ENCODE measurements around the gene FNDC1.

The FNDC1 gene

DNA sequence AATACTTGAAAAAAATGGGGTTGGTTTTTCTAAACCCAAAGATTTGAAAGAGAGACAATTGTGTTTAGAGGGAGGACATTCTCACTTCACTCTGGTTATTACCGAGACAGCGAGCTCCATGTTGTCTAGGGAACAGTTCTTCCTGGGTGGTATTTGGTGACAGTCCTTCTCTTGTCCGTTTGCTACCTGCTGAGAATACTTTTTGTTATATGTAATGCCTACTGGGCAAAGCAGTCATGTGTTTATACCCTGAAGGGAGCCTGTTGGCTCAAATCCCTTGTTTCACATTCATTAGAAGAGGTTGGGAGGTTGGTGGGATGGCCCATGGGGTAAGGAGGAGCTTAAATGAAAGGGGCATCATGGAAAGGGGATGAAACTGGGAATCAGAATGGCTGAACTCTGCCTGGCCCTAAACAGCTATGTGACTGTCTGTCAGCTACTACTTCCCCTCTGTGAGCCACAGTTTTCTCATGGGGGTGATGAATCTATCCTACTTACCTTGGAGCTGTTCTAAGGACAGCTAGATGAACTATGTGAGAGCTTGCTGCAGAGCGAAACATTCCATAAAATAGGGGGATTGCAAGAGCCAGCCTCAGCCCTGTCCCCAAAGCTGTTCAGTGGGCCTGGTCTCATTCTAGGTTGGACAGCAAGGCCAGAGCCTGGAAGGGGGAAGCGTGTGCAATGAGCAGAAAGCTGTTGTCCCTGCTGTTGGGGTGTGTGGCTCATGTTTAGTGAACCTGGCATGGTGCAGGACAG is 43.5 kb downstream of the FNDC1 start:
- Mint-ChIP-seq H3K27me3 (peaks cover 18% of the 10 kb centered on the region), H3K9me3 (no peaks in the 10 kb centered on the region), H3K4me1 (no peaks in the 10 kb centered on the region), H3K4me3 (no peak overlapping the region), H3K27ac (peak overlapping the region in 1 of 2 donors; percentile 23)
- DNase-seq = no peak
- no peak for ATAC-seq

DNA sequence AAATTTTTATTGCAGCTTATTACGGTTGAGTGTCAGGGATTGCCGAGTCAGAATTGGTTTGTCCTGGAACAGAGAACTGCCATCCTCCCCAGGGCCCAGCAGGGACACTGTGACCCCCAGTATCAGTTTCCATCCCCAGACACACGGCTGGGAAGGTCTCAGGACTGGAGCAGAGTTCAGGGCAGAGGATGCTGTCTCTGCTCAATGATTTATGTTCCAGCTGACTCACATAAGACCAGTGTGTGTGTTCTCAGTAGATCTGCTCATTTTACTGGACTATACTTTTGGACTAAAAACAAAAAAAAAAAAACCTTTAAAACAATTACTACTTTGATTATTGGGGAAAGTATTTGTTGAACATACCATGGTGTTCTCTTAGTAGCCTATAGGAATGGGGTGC is 44.2 kb downstream of the FNDC1 start:
- DNase-seq (no peak), ATAC-seq (no peak)
- Mint-ChIP-seq H3K27me3 (peaks cover 25% of the 10 kb centered on the region), H3K4me3 (no peak overlapping the region), H3K9me3 (no peaks in the 10 kb centered on the region), H3K27ac (no peak overlapping the region), H3K4me1 (no peaks in the 10 kb centered on the region)

DNA sequence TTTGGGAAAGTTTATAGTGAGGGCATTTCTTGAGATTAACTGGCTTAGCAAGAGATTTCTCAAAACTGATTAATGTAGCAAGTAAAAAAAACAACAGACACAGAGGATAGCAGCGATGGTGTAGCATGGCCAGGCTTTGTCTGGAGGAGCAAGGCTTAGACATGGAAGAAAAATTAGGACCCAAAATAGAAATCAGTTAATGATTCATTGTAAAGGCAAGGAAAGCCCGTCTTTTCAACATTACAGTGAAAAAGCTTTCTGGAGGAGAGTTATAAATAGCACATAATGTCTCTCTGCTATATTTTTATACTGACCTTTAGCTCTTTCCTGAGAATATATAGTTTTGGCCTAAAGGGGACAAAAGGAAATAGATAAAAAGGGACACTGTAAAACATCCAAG is 45.1 kb downstream of the FNDC1 start:
- DNase-seq (no peak), ATAC-seq (no peak)
- H3K9me3 Mint-ChIP-seq = no peaks in the 10 kb centered on the region
- H3K4me3 Mint-ChIP-seq = no peak overlapping the region
- H3K4me1 Mint-ChIP-seq = no peaks in the 10 kb centered on the region
- H3K27ac Mint-ChIP-seq = no peak overlapping the region
- peaks cover 33% of the 10 kb centered on the region for H3K27me3 Mint-ChIP-seq

DNA sequence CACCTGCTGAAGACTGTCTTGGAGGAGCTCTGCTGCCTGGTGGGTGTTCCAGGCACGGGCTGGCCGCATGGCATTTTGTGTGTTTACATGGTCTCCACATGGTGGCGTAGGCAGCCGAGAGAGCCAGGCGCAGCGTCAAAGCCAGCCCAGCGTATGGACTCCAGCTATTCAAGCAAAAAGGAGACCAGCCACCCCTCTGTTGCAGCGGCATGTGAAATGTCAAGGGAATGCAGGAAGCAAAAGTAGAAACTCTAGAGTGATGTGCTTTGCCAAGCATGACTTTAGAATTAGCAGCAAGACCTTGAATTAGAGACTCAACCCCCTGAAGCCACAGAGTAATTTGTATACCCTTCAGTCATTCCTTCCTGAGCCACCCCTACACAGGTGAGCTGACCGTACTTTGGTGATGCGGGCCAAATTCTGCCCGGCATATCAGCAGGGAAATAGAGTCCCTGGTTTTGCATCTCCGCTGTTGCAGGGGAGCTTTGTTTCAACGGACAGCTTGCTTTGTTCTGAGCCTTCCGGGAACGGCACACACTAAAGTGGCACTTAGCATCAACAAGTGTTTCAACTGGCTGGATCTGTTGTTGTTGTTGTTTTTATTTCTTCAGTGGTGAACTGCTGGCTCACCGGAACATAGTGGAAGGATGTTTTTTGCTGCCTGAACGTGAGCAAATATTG is 48.5 kb downstream of the FNDC1 start:
- Mint-ChIP-seq H3K9me3 (no peaks in the 10 kb centered on the region), H3K4me1 (peaks cover 5% of the 10 kb centered on the region), H3K27me3 (peaks cover 53% of the 10 kb centered on the region), H3K27ac (no peak overlapping the region), H3K4me3 (no peak overlapping the region)
- DNase-seq = peak; percentile 16 to 18
- no peak for ATAC-seq

DNA sequence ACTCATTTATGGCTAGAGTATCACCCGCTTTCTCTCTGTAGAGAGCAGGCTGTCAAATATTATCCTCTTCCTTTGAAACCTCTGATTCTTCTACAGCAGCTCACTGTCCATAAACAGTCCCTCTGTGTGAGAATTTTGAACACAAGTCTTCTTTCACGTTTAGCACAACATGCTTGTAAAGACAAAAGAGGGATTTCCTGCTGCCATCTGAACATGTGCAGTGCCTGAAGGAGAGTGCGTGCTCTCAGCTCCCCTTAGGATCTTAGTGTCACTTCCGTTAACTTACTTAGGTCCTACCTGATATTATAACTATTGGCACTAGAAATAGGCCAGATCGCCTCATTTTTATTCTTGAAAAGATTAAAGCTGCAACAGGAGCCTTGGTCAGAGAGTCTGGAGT is 50.9 kb downstream of the FNDC1 start:
- Mint-ChIP-seq H3K27ac (no peak overlapping the region), H3K4me1 (peaks cover 5% of the 10 kb centered on the region), H3K27me3 (peaks cover 67% of the 10 kb centered on the region), H3K9me3 (no peaks in the 10 kb centered on the region), H3K4me3 (no peak overlapping the region)
- ATAC-seq (no peak), DNase-seq (no peak)

DNA sequence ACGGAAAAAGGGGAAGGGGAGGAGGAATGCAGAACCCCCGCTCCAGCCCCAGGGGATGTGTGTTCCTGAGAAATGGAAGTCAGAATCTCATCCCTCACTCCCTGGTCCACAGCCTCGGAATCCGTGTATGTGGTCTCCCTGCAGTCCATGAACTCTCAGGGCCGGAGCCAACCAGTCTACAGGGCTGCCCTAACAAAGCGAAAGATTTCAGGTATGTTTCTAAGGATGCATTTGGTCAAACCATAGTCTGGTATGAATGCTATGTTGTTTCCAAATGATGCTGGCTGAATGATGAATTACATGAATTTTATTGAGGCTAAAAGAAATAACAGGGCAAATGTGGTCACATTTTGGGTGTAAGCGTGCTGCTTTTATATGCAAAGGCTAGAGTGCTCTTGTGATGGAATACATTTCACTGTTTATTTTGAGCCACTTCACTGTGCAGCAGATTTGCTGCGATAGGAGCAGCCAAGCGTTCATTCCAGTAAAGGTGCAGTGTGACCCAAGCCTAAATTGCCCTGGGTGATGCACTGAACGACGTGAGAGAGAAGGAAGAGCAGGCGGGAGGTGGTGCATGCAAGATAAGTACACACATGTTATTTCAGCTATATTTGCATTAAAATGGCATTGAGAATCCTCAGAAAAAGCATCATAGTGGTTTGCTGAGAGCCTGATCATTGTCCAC is 52.4 kb downstream of the FNDC1 start:
- Mint-ChIP-seq H3K9me3 (no peaks in the 10 kb centered on the region), H3K27ac (no peak overlapping the region), H3K4me3 (no peak overlapping the region), H3K4me1 (peaks cover 5% of the 10 kb centered on the region), H3K27me3 (peaks cover 72% of the 10 kb centered on the region)
- no peak for ATAC-seq
- DNase-seq = no peak

DNA sequence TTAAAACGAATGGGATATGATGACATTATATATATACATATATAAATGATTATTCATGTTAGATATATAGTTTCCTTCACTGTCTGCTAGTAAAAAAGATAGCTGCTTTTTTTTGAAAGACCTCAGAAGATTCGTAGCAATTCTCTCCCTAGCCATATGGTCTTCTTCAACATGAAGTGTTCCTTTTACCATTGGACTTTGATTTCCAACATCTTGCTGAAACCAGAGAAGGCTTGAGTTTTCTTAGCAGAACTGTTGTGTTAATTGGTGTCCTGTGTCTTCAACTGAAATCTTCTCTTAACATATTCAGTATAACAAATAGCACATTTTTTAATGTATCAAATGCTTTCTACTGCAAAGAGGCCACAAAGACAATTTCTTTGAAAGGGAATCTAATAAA is 55.3 kb downstream of the FNDC1 start:
- Mint-ChIP-seq H3K4me1 (peaks cover 5% of the 10 kb centered on the region), H3K27ac (no peak overlapping the region), H3K9me3 (no peaks in the 10 kb centered on the region), H3K27me3 (peaks cover 45% of the 10 kb centered on the region), H3K4me3 (no peak overlapping the region)
- ATAC-seq (no peak), DNase-seq (no peak)

DNA sequence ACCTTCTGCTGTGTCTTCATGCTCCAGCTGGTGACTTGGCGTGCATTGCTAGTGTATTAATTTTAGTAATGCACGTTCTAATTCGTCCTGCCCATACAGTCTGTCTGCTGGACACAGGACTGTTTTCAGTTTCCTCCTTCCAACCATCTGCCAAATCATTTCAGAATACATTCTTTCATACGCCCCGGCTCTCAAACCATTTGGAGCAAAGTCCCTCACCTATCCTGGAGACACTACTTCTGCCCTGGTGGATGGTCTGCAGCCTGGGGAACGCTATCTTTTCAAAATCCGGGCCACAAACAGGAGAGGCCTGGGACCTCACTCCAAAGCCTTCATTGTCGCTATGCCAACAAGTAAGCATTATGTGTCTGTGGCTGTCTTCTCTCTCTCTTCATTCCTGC is 60.5 kb downstream of the FNDC1 start:
- DNase-seq = no peak
- Mint-ChIP-seq H3K27me3 (peaks cover 46% of the 10 kb centered on the region), H3K4me1 (no peaks in the 10 kb centered on the region), H3K4me3 (no peak overlapping the region), H3K27ac (no peak overlapping the region), H3K9me3 (no peaks in the 10 kb centered on the region)
- ATAC-seq = no peak

DNA sequence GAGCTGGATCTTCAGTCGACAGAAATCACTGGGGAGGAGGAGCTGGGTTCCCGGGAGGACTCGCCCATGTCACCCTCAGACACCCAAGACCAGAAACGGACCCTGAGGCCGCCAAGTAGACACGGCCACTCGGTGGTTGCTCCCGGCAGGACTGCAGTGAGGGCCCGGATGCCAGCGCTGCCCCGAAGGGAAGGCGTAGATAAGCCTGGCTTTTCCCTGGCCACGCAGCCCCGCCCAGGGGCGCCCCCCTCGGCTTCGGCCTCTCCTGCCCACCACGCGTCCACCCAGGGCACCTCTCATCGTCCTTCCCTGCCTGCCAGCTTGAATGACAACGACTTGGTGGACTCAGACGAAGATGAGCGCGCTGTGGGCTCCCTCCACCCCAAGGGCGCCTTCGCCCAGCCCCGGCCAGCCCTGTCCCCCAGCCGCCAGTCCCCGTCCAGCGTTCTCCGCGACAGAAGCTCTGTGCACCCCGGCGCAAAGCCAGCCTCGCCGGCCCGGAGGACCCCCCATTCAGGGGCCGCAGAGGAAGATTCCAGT is 63.0 kb downstream of the FNDC1 start:
- no peak overlapping the region for H3K4me3 Mint-ChIP-seq
- H3K4me1 Mint-ChIP-seq = no peaks in the 10 kb centered on the region
- no peak for ATAC-seq
- DNase-seq = no peak
- H3K9me3 Mint-ChIP-seq = no peaks in the 10 kb centered on the region
- H3K27me3 Mint-ChIP-seq = peaks cover 51% of the 10 kb centered on the region
- H3K27ac Mint-ChIP-seq = no peak overlapping the region

DNA sequence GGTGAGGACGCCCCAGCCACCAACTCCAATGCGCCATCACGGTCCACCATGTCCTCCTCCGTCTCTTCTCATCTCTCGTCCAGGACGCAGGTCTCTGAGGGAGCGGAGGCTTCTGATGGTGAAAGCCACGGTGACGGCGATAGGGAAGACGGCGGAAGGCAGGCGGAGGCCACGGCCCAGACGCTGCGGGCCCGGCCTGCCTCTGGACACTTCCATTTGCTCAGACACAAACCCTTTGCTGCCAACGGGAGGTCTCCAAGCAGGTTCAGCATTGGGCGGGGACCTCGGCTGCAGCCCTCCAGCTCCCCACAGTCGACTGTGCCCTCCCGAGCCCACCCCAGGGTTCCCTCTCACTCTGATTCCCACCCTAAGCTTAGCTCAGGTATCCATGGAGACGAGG is 63.6 kb downstream of the FNDC1 start:
- DNase-seq = no peak
- no peak for ATAC-seq
- Mint-ChIP-seq H3K27ac (no peak overlapping the region), H3K4me1 (no peaks in the 10 kb centered on the region), H3K4me3 (no peak overlapping the region), H3K9me3 (no peaks in the 10 kb centered on the region), H3K27me3 (peaks cover 55% of the 10 kb centered on the region)

DNA sequence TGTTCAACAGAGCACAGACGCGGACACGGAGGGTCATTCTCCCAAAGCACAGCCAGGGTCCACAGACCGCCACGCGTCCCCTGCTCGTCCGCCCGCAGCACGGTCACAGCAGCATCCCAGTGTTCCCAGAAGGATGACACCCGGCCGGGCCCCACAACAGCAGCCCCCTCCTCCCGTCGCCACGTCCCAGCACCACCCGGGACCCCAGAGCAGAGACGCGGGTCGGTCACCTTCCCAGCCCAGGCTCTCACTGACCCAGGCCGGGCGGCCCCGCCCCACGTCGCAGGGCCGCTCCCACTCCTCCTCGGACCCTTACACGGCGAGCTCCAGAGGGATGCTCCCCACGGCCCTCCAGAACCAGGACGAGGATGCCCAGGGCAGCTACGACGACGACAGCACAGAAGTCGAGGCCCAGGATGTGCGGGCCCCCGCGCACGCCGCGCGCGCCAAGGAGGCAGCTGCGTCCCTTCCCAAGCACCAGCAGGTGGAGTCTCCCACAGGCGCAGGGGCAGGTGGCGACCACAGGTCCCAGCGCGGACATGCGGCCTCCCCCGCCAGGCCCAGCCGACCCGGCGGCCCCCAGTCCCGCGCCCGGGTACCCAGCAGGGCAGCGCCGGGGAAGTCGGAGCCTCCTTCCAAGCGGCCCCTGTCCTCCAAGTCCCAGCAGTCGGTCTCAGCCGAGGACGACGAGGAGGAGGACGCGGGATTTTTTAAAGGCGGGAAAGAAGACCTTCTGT is 64.3 kb downstream of the FNDC1 start:
- no peak overlapping the region for H3K4me3 Mint-ChIP-seq

DNA sequence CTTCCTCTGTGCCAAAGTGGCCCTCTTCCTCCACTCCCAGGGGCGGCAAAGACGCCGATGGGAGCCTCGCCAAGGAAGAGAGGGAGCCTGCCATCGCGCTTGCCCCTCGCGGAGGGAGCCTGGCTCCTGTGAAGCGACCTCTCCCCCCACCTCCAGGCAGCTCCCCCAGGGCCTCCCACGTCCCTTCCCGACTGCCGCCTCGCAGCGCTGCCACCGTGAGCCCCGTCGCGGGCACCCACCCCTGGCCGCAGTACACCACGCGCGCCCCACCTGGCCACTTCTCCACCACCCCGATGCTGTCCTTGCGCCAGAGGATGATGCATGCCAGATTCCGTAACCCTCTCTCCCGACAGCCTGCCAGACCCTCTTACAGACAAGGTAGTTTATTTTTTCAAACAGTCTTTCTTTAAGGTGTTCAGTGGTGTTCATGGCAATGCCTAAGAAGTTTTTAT is 64.9 kb downstream of the FNDC1 start:
- DNase-seq (no peak), ATAC-seq (no peak)
- peaks cover 56% of the 10 kb centered on the region for H3K27me3 Mint-ChIP-seq
- H3K4me3 Mint-ChIP-seq = no peak overlapping the region
- H3K4me1 Mint-ChIP-seq = no peaks in the 10 kb centered on the region
- no peak overlapping the region for H3K27ac Mint-ChIP-seq
- no peaks in the 10 kb centered on the region for H3K9me3 Mint-ChIP-seq

More for the DNA sequence above, 64.3 kb downstream of the FNDC1 start:
- peak; percentile 33 for ATAC-seq
- Mint-ChIP-seq H3K27ac (no peak overlapping the region), H3K9me3 (no peaks in the 10 kb centered on the region), H3K4me1 (no peaks in the 10 kb centered on the region), H3K27me3 (peaks cover 56% of the 10 kb centered on the region)
- no peak for DNase-seq

DNA sequence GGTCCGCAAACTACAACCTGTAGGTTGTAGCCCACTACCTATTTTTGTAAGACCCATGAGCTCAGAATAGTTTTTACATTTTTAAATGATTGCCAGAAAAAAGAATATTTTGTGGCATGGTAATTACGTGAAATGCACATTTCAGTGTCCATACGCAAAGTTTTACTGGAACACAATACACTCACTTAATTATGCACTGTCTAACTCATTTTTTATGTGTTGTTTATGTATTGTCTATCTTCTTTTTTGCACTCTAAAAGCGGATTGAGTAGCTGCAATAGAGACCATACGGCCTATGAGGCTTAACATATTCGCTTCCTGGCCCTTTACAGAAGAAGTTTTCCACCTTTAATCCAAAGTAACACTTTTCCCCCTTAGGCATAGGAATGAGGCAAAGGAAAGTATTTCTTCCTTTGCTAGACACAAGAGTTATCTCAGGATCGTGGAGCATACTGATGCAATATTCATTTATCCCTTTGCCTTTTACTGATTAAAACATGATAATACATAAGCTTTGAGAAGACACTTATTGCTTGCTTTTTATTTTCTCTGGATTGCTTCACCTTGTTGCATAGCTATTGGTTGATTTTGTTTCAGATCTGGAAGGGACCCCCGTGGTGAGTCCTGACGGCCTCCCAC is 69.8 kb downstream of the FNDC1 start:
- Mint-ChIP-seq H3K27me3 (peaks cover 26% of the 10 kb centered on the region), H3K4me3 (no peak overlapping the region), H3K4me1 (no peaks in the 10 kb centered on the region), H3K9me3 (no peaks in the 10 kb centered on the region), H3K27ac (no peak overlapping the region)
- ATAC-seq (no peak), DNase-seq (no peak)

DNA sequence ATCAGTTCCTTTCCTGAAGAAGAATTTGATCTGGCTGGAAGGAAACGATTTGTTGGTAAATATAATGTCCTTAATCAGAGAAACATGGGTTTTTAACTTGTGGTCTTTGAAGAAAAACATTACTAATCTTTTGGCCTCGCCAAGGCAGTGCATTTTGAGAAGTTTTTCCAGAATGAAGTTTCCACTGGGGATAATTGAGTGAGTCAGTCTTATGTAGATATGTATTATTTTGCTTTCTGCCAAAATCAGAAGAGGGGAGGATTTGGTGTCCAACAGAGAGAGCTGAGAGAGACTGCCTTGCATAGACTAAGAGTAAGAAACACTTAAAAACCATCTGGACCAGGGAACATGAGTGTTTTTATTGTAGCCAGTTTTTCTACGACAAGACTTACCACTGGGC is 79.9 kb downstream of the FNDC1 start:
- no peak overlapping the region for H3K27ac Mint-ChIP-seq
- H3K4me3 Mint-ChIP-seq = no peak overlapping the region
- peaks cover 5% of the 10 kb centered on the region for H3K4me1 Mint-ChIP-seq
- peaks cover 0 to 7% of the 10 kb centered on the region in 2 donors for H3K9me3 Mint-ChIP-seq
- no peak for ATAC-seq
- no peaks in the 10 kb centered on the region for H3K27me3 Mint-ChIP-seq
- no peak for DNase-seq

DNA sequence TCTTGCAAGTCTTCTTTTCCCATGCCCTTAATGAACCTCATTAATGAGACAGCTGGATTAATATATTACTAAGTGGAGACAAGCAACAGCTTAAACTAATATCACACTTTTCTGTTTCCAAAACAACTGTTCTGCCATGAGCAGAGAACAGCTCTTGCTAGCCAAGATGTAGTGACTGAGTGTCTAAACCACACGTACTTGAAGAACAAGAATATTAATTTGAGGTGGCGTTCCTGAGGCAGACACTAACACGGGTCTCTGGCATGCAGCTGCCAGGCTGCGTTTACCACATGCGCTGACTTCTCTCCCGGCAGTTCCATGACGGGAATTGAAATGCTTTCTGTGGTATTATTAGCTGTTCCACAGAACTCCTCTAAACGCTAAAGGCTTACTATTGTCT is 80.6 kb downstream of the FNDC1 start:
- peaks cover 5% of the 10 kb centered on the region for H3K27me3 Mint-ChIP-seq
- no peak for ATAC-seq
- H3K4me1 Mint-ChIP-seq = peaks cover 5% of the 10 kb centered on the region
- no peak for DNase-seq
- H3K27ac Mint-ChIP-seq = no peak overlapping the region
- peaks cover 0 to 4% of the 10 kb centered on the region in 2 donors for H3K9me3 Mint-ChIP-seq
- no peak overlapping the region for H3K4me3 Mint-ChIP-seq
